ENCODE results near the gene RP2.

- TF ChIP-seq GATA2 (IDR thresholded peaks at IDR 0.05; ENCODE audit: low read depth, low read length) (no peak), GATA3 (IDR thresholded peaks at IDR 0.05; ENCODE audit: low read depth, low read length) (no peak)
Observed at GRCh38 chrX:46860557-46860956, 23.7 kb downstream of the RP2 start.

Measured in SH-SY5Y (cell line).